HG03196 (cell line): ENCODE results near the gene SLC39A8.
"Not testable (repeated sequence)": the region's sequence is repeated elsewhere in the genome, so short reads cannot be mapped to it uniquely, and the experiment has no call there.

Experiments used
- ATAC-seq: cut with Tn5 transposase; IDR thresholded peaks from one replicate; pipeline ENCODE4 v1.9.1; 2021; ENCODE audit not compliant: unreplicated experiment

The SLC39A8 gene

DNA sequence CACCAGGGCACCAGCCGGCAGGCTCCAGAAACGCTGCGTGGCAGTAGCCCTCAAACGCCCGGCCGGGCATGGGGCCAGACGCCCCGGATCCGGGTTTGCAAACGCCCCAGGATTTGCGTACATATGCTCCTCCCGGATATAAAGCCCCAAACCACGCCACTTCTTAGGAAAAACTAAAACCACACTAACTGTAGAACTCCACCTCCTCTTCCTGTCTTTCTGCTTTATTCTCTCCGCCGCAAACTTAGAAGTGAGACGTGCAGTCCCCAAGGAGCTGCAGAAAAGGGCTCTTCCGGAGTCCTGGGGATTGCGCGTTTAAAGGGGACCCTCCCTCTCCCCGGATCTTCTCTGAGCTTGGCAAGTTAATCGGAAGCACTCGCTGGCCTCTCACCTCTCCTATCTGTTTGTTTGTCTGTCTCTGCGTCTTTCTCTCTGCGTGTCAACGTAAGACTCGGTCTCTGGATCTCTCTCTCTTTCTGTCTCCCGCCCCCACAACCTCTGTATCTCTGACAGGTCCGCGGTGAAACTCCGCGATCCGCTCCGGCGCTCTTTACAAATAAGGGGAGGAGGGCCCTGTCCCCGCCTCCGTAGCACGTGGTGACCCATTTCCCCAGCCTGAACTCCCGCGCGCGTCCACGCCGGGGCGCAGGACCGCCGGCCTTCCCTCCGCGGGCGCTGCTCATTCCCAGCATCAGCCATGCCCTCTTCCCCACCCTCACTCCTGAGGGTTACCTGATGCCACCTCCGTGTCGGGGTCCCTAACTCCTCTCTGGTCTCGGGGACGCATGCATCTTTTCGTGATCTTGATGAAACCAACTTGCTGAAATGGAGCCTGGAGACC, at the start of gene SLC39A8:
Gene SLC39A8, minus strand, starts transcription at position 529 of the 841 bp plus-strand sequence. CDS start 820 bp downstream, outside the sequence.
- peak; percentile 86 for ATAC-seq

DNA sequence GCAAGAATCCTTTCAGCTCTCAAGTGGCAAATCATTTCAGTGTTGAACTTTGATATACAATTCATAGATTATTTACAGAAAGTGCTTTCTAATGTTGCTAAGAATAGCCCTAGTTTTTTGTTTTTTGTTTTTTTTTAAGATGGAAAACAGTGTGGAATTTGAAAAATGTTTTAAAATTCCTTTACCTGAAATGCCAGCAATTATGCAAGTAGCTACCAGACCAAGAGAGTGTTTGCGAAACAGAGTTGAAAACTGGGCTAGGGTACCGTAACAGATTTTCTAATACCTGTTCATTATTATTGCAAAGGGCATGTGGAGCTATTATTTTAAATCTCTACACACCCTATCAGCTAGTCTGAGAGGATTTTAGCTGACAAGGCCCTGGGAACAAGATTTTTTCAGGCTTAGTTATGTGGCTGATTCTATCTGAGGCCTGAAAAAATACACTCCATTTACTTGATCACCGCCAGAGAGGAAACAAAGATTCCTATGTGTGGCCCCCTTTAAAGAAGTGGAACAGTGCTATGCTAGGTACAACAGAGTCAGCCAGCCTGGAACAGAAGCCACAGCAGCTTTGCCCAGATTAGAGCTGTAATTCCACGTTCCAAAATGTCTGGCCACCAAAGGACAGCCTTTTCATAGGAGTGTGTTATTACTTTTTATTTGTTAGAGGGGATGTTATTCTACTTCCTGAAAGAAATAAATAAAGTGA, 46.9 kb upstream of the SLC39A8 start:
- no peak for ATAC-seq

DNA sequence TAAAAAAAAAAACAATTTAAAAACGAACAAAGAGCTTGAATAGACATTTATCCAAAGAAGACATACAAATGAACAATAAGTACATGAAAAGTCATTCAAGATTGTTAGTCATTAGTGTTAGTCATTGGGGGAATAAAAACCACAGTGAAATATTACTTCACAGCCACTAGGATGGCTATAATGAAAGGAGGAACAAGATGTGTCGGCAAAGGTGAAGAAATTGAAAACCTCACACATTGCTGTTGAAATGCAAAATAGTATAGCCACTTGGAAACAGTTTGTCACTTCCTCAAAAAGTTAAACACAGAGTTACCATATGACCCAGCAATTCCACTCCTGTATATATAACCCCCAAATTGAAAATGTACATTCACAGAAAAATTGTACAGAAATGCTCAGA, 45.2 kb upstream of the SLC39A8 start:
- peak; percentile 83 for ATAC-seq

DNA sequence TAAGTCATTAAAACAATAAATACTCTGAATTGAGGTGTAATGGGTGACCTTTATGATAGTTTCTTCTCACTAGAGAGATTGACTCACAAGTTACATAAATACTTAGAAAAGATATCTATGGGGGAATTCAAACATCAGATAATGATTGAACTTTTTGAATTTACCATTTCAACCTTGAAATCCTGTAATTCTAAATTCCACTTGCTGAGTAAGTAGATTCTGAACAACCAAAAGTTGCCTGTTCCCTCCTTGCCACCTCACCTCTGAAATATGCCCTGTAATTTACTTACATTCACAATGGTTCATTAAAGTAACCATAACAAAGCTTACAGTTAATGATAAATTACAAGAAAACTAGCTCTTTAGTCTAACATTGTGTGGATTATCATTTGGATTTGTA, 43.3 kb upstream of the SLC39A8 start:
- ATAC-seq: no peak

DNA sequence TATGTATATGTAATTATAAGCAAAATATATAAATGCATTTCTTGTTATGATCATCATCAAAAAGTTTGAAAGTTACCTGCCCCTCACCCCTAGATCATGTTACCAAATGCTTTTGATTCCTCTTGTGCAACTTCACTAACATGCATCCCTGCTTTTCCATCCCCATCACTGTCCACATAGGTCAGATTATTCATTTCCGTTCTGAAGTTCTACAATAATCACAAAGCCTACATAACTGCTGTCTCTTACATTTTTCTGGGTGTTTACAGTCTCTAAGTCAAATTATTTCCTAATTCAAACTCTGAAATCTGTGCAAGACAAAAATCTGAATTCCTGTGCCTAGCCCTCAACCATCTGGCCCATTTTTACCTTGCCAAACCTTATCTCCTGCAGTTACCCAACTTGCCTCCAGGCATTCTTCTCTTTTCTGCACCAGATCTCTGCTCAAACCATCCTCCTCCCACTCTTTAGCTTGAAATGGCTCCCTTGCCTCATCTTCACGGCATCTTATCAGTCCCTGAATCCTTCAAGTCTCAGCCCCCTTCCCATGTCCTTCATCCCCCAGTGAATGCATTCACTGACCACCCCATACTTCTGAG, 42.4 kb upstream of the SLC39A8 start:
- ATAC-seq: no peak

DNA sequence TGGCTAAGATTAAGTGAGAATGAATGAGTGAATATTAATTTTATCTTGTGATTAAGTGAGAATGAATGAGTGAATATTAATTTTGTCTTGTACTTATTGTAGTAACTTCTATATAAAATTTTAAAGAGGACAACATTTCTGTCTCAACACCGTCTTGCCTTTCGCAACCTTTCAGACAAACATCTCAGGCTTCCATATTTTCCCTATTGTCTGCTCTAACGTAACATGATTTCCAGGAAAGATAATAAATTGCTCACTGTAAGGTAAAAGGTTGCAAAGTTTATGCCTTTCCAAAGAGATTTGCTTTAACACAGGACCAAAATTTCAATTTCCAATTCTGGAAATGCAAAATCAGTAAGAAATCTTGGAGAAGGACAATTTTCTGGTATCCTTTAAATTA, 41.7 kb upstream of the SLC39A8 start:
- ATAC-seq: no peak

DNA sequence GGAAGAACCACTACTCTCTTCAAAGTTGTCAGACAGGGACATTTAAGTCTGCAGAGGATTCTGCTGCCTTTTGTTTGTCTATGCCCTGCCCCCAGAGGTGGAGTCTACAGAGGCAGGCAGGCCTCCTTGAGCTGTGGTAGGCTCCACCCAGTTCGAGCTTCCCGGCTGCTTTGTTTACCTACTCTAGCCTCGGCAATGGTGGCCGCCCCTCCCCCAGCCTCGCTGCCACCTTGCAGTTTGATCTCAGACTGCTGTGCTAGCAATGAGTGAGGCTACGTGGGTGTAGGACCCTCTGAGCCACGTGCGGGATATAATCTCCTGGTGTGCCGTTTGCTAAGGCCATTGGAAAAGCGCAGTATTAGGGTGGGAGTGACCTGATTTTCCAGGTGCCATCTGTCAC, 35.0 kb upstream of the SLC39A8 start:
- not testable (repeated sequence) for ATAC-seq

DNA sequence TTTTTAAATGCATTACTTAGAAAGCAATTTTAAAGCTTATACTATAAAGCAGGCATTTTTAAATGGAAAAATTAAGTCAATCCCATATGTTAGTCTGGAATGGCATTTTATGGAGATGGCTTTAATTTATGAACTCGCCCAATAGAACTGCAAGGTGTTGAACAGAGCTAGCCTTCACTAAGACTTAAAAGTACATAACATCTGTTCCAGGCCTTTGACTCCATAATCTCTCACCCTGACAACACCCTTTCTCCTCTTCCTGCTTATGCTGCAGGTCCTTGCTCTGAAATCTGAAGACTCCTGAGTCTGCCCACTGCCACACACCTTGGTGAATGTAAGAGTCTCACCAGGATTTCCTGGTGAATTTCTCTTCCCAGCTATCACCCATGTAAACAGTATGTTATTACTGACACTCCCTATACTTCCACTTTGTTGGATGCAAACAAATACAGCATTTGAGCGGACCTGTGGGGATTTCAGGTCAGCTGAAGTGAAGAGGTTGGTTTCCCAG, 17.7 kb upstream of the SLC39A8 start:
- no peak for ATAC-seq

DNA sequence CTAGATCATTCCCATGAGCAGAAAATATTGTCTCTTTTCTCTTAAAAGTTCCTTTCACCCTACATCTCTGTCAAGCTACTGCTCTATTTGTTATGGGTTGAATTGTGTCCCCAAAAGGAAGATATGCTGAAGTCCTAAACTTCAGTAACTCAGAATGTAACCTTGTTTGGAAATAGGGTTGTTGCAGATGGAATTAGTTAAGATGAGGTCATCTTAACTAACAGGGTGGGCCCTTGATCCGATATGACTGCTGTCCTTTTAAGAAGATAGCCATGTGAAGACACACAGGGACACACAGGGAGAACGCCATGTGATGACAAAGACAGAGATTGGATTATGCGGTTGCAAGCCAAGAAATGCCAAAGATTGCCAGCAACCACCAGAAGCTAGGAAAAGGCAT, 12.8 kb upstream of the SLC39A8 start:
- no peak for ATAC-seq

DNA sequence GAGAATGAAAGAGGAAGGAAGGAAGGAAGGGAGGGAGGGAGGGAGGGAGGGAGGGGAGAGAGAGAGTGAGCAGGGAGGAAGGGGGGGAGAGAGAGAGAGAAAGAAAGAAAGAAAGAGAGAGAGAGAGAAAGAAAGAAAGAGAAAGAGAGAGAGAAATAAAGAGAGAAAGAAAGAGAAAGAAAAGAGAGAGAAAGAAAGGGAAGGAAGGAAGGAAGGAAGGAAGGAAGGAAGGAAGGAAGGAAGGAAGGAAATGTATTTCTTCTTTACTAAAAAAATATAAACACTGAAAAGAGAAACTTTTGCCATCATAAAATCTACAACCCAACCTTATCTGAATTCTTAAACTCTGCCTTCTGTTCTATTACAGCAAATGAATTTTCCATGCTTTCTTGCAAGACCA, 12.4 kb upstream of the SLC39A8 start:
- ATAC-seq: not testable (repeated sequence)

DNA sequence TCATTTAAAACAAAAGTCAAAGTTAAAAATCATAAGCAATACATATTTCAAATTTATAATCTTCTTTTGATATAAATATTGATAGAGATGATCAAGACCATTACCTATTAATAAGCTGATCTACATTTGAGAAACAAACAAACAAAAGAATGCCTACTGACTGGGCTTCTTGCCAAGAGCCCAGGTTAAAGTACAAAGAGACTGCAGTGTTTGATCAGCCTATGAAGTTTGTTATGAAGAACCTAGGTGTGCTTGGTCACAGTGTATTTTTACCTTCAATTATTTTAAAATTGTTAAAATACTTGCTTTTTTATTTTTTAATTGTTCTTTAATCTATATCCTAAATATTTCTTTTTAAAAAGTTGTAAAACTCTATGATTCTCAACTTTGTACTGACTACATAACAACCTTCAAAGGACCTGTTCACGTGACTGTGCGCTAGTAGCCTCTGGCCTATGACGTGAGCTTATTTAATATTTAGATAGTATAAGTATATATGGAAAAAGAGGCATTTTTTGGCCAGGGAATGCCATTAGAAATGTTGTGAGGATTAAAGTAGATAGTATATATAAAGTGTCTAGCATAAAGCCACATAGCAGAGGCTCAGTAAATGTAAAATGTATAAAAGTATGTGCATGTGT, 11.4 kb upstream of the SLC39A8 start:
- ATAC-seq: no peak

DNA sequence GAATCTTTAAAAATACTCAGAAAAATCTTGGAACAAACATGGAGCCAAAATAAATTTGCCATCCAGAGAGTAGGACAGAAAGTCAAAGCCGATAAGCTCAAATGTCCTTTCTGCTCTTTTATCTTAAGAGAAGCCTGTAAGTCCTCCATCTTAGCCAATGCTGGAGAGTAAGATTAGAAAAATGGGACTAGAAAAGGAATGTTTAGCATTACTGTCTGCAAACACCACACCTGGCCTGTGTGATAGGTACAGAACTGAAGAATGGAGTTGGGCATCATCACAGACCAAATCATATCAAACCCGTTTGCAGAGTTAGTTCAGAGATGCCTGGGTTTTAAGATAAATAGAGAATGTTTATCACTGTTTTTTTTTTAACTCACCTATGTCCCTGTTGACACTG, 10.5 kb upstream of the SLC39A8 start:
- ATAC-seq: no peak

DNA sequence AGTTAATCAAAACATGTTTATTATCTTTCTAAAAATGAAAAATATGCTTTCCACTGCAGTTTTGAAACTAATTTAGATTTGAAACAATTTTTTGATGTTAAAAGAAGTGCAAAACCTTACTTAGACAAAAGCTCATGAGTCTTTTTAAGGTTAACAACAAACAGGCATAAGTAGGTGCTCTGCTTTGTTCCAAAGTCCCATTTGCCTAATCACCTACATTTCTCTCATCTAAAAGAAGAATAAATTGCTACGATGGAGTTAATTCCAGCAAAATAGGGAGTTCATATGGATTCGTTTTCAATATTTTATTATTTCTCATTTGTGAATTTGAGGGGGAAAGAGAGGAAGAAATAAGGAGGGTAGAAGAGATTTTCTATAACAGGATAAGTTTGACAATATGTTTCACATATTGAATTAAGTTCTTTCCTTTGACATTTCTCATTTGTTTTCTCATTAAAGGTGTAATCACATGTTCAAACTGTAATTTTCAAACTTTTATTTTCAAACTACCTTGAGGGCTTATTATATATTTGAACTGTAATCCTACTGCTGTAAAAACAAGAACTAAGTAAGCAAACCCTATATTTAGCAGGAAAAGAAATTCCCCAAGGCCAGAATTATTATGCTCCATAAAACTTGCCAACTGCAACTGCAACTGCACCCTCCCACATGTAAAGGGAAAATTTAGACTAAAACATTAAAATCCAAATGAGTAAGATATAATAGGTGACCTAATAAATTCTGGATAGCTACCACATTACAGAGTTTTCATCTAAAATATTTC, 9.6 kb upstream of the SLC39A8 start:
- no peak for ATAC-seq

DNA sequence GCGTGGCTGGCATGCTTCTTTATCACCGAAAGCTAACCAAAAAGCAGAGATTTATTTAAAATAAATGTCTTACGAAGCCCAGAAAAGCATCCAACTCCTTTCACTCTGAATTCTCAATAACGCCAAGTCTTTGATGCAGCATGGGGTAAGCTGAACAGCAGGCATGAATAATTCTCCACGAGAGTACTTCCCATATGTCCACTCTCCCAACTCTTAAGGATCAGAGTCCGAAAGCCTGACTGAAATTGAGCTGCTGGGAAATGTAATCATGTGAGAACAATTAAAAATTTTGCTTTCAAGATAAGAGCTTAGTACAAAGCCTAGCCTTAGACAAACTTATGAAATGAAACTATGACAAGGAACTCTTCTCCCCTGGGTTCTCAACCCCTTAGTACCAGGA, 7.5 kb upstream of the SLC39A8 start:
- ATAC-seq: no peak

DNA sequence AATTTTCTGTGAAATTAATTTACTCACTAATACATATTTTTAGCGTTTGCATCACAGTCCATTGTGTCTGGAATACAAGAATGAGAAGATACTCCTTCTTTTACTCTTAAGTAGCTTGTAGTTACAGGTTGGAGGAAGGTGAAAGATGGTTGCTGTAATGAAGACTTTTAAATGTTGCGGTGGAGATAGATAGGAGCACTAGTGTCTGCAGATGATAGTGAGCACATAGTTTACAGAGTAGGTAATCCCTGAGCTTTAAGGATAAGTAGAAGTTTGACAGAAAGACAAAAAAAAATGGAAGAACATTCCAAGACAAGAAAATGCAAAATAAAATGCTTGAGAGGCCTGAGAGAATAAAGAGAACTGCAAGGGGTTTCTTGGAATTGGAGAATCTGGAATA, 5.4 kb upstream of the SLC39A8 start:
- no peak for ATAC-seq

DNA sequence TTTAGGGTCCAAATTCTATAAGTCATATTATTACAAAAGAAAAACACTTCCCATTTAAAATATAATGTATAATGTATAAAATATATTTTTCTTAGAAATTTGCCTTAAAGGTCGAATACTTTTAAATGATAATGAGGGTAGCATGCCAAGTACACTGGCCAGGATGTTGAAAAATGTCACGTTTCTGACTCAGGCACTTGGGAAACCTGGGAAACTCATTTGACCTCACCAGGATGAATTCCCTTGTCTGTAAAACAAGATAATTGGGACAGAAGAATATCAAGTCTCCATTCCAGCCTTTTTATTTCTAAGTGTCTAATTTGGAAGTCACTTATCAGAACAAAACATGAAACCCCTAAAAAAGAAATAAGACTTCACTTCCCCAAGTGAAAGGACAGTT, 3.4 kb upstream of the SLC39A8 start:
- ATAC-seq: no peak

DNA sequence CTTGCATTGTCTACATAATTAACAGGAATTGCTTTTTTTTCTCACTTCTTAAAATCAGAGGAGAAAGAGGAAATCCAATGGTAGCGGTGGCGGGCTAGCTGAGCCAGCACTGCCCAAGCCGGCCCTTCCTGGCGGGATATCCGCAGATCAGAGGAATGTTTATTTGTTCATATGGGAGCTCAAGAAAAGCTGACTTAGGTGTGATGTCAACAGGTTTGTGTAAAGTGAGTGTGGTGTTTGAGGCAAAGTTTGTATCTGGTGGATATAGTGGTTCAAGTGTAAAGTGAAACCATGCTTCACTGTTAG, 466 bp upstream of the SLC39A8 start:
- ATAC-seq: no peak

DNA sequence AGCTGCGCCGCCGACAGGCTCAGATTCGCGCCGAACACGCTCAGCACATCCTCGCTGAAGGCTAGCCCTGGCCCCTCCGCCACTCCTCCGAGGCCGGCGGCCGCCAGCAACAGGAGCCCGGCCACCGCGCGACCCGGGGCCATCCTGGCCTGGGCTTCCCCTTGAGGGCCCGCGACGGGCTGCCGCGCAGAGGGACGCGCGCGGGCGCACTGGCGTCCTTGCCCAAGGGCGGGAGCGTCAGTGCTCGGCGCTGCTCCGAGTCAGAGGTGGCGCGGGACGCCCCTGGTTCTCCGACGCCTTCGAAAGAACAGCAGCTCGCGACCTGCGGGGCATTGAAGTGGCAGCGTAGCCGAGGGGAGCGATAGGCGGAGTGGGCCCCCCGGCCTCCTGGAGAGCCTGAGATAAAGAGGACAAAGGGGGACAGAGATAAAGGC, 745 bp downstream of the SLC39A8 start:
- ATAC-seq: peak; percentile 52

DNA sequence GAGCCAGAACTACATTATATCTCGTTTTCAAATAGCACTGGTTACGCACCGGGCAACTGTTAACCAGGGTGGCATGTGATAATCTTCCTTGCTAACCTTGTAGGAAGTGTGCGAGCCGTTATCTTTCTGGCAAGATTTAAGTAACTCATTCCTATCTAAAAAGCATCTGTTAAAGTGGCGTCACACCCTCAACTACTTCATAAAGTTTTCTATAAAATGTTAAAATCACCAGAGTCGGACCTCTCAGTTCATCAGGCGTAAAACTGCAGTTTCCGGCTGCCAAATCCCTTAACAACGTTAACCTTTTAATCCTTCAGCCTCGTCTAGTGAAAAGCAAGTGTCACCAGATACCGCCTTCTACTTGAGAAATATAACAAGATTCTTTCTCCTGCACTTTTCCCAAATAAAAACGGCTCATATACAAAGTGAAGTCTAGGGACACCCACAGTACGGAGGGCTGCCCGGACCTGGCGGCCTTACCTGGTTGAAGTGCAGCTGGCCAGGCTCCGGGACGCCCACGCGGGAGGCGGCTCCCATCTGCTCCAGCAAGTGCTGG, 1.2 kb downstream of the SLC39A8 start:
- peak; percentile 31 for ATAC-seq

DNA sequence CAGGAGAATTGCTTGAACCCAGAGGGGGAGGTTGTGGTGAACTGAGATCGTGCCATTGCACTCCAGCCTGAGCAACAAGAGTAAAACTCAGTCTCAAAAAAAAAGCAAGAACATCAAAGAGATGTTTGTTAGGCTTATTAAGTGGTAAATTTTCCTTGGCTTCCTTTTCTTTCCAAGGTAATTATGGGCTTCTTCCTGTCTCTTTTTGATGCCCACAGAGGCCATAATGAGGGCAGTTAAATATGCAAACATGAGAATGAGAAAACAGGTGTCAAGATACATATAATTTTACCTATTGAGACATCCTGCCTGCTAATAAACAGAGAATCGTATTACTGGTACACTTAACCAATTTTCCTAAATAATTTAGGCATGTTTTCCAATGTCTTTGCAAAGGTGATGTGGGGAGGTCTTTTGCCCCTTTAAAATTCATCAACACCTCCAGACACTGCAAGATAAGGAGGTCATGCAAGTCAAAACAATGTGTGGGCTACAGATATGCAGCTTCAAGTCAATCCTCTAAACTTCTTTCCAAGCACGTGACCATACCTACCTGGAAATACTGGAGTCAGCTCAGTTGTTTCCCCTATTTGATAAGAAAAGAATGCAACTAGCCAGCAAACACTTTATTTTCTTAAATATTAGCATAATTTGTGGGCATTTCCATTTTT, 2.7 kb downstream of the SLC39A8 start:
- ATAC-seq: no peak
